Tibial nerve (tissue), 4 donors: Measurements from ENCODE around the gene BAG5. TPM values are rescaled to one million over a fixed set of nuclear protein-coding genes. Genes with fewer than 3 reads are reported as not detected.

Source experiments
- DNase-seq, 2 donors: peaks; one replicate each; pipeline ENCODE4 v3.0.0-alpha.2; 2019; ENCODE audit warnings: low spot score in 2 of 2
- H3K27ac ChIP-seq, 4 donors: fragments of 200-600 bp; sonication (generic) in 3 of 4; one replicate each; pipeline ENCODE4 v1.5.1; 2017 to 2019; ENCODE audit warnings: mild to moderate bottlenecking in 1 of 4
- H3K27me3 ChIP-seq, 2 donors: fragments of 200-600 bp; sonication (generic) in 1 of 2; one replicate each; pipeline versions ENCODE4 v1.5.1 to v1.6.0; 2017 to 2019
- H3K36me3 ChIP-seq, 3 donors: fragments of 200-600 bp; sonication (generic); one replicate each; pipeline ENCODE4 v1.5.1; 2018 to 2019
- H3K4me1 ChIP-seq, 4 donors: fragments of 200-600 bp; sonication (generic) in 3 of 4; one replicate each; pipeline ENCODE4 v1.5.1; 2017 to 2019
- H3K4me3 ChIP-seq, 4 donors: fragments of 200-600 bp; sonication (generic) in 3 of 4; one replicate each; pipeline ENCODE4 v1.5.1; 2017 to 2019; ENCODE audit warnings: mild to moderate bottlenecking in 1 of 4, moderate library complexity in 1 of 4
- H3K9me3 ChIP-seq, 4 donors: fragments of 200-600 bp; sonication (generic) in 3 of 4; one replicate each; pipeline ENCODE4 v1.5.1; 2017 to 2019
- CTCF ChIP-seq, 5 experiments: fragments of 200-600 bp in 3 of 5; fragments of 450-650 bp in 2 of 5; sonication (generic) in 3 of 5; IDR thresholded peaks; one replicate each; pipeline ENCODE4 v1.5.1; 2016 to 2019; ENCODE audit warnings: antibody characterized with exemption in 5 of 5, mild to moderate bottlenecking in 3 of 5, moderate library complexity in 2 of 5
- EP300 ChIP-seq, 2 donors: sonication (generic); formaldehyde crosslinking; IDR thresholded peaks; one replicate each; pipeline ENCODE4 v1.6.1; 2017; ENCODE audit warnings: antibody characterized with exemption in 2 of 2, mild to moderate bottlenecking in 1 of 2
- POLR2A ChIP-seq, 2 donors: fragments of 450-650 bp; IDR thresholded peaks; one replicate each; pipeline ENCODE4 v1.6.1; 2017; ENCODE audit warnings: antibody characterized with exemption in 2 of 2, mild to moderate bottlenecking in 2 of 2, moderate library complexity in 2 of 2
- WGBS, 2 donors: methylation state at CpG; one replicate each; pipeline ENCODE4 v1.1.5; 2018; 5-methylcytosine and 5-hydroxymethylcytosine counted together
- total RNA-seq, 4 donors: library from RNA; depleted of rRNA; stranded (reverse); fragments of >200 nt; gene quantifications; one replicate each; pipeline ENCODE4 v1.1.0, GENCODE V29; 2016

The BAG5 gene
- total RNA-seq, 4 donors from 2014 or later: 26.1 to 36.5 (median 31.7) TPM

GRCh38 chr14:103536693-103537092 is 25.8 kb downstream of the BAG5 start:
- H3K4me1 ChIP-seq: peaks cover 3 to 69% (median 35%) of the 10 kb centered on the region in 4 donors
- 72 to 76% methylated on average over 9 of the region's 9 CpGs for WGBS, 2 donors
- peaks cover 0 to 51% (median 0%) of the 10 kb centered on the region in 3 donors for H3K36me3 ChIP-seq
- TF ChIP-seq CTCF (IDR thresholded peaks at IDR 0.05) (no peak), POLR2A (IDR thresholded peaks at IDR 0.05) (no peak), EP300 (IDR thresholded peaks at IDR 0.05) (no peak)
- H3K4me3 ChIP-seq: no peak overlapping the region
- no peaks in the 10 kb centered on the region for H3K27me3 ChIP-seq
- H3K9me3 ChIP-seq: no peaks in the 10 kb centered on the region
- no peak for DNase-seq
- peak overlapping the region in 2 of 4 donors; percentile 25 to 94 for H3K27ac ChIP-seq

GRCh38 chr14:103535891-103536565 is 26.4 kb downstream of the BAG5 start:
- peaks cover 3 to 69% (median 28%) of the 10 kb centered on the region in 4 donors for H3K4me1 ChIP-seq
- TF ChIP-seq EP300 (IDR thresholded peaks at IDR 0.05) (no peak), CTCF (IDR thresholded peaks at IDR 0.05) (no peak), POLR2A (IDR thresholded peaks at IDR 0.05) (no peak)
- no peaks in the 10 kb centered on the region for H3K27me3 ChIP-seq
- no peak for DNase-seq
- no peaks in the 10 kb centered on the region for H3K9me3 ChIP-seq
- 80 to 100% methylated on average over 1 to 11 of the region's 11 CpGs for WGBS, 2 donors
- peaks cover 0 to 58% (median 0%) of the 10 kb centered on the region in 3 donors for H3K36me3 ChIP-seq
- H3K27ac ChIP-seq: peak overlapping the region in 3 of 4 donors; percentile 9 to 70 (median 53)
- no peak overlapping the region for H3K4me3 ChIP-seq

- Histone ChIP-seq H3K27ac (peak overlapping the region in 3 of 4 donors; percentile 9 to 70 (median 53)), H3K4me3 (no peak overlapping the region), H3K27me3 (no peaks in the 10 kb centered on the region), H3K36me3 (peaks cover 0 to 65% (median 0%) of the 10 kb centered on the region in 3 donors), H3K9me3 (no peaks in the 10 kb centered on the region), H3K4me1 (peaks cover under 1 to 69% (median 25%) of the 10 kb centered on the region in 4 donors)
- no peak for TF ChIP-seq EP300 (IDR thresholded peaks at IDR 0.05)
- no peak for TF ChIP-seq POLR2A (IDR thresholded peaks at IDR 0.05)
- TF ChIP-seq CTCF (IDR thresholded peaks at IDR 0.05): no peak
- WGBS, 2 donors: 58 to 74% methylated on average over 13 to 14 of the region's 21 CpGs
- DNase-seq: no peak
Observed at GRCh38 chr14:103535081-103535890, 27.2 kb downstream of the BAG5 start.

- Histone ChIP-seq H3K4me3 (no peak overlapping the region), H3K36me3 (peaks cover 0 to 65% (median 0%) of the 10 kb centered on the region in 3 donors), H3K4me1 (peaks cover 0 to 69% (median 26%) of the 10 kb centered on the region in 4 donors), H3K27ac (peak overlapping the region in 2 of 4 donors; percentile 9 to 53), H3K27me3 (no peaks in the 10 kb centered on the region), H3K9me3 (no peaks in the 10 kb centered on the region)
- 84 to 86% methylated on average over 12 to 21 of the region's 22 CpGs for WGBS, 2 donors
- TF ChIP-seq EP300 (IDR thresholded peaks at IDR 0.05) (no peak), POLR2A (IDR thresholded peaks at IDR 0.05) (no peak), CTCF (IDR thresholded peaks at IDR 0.05) (no peak)
- DNase-seq: no peak
Observed at GRCh38 chr14:103534576-103535061, 27.8 kb downstream of the BAG5 start.
